SJCRH30 (cell line): ENCODE results near the gene RNF223. TPM values are rescaled to one million over a fixed set of nuclear protein-coding genes. Genes with fewer than 3 reads are reported as not detected.
"Not testable (repeated sequence)": the region's sequence is repeated elsewhere in the genome, so short reads cannot be mapped to it uniquely, and the experiment has no call there.

Source experiments
- DNase-seq, 2 experiments: peaks; one replicate each; pipeline ENCODE4 v3.0.0-alpha.2; 2015 to 2020
- H3K27ac ChIP-seq: fragments of 250-450 bp; sonication (Bioruptor Pico); 2 replicates; pipeline ENCODE4 v1.5.1; 2020; ENCODE audit warnings: mild to moderate bottlenecking, moderate library complexity
- H3K27me3 ChIP-seq: fragments of 250-450 bp; sonication (Bioruptor Pico); 2 replicates; pipeline ENCODE4 v1.5.1; 2020; ENCODE audit warnings: mild to moderate bottlenecking, moderate library complexity
- H3K36me3 ChIP-seq: fragments of 250-450 bp; sonication (Bioruptor Pico); 2 replicates; pipeline ENCODE4 v1.5.1; 2020; ENCODE audit warnings: mild to moderate bottlenecking, moderate library complexity
- H3K4me1 ChIP-seq: fragments of 250-450 bp; sonication (Bioruptor Pico); 2 replicates; pipeline ENCODE4 v1.5.1; 2020; ENCODE audit warnings: mild to moderate bottlenecking, moderate library complexity
- H3K4me3 ChIP-seq: fragments of 250-450 bp; sonication (Bioruptor Pico); 2 replicates; pipeline ENCODE4 v1.5.1; 2020; ENCODE audit warnings: mild to moderate bottlenecking, moderate library complexity
- H3K9me3 ChIP-seq: fragments of 250-450 bp; sonication (Bioruptor Pico); replicated peaks from 2 replicates; pipeline ENCODE4 v1.5.1; 2020; ENCODE audit warnings: mild to moderate bottlenecking, moderate library complexity
- total RNA-seq: library from RNA; depleted of rRNA; stranded (reverse); fragments of >200 nt; shearing (Covaris generic); gene quantifications from 2 replicates; pipeline ENCODE4 v1.2.3, GENCODE V29; 2014

Gene RNF223
- total RNA-seq, 1 experiment from 2014 or later = not detected

DNA sequence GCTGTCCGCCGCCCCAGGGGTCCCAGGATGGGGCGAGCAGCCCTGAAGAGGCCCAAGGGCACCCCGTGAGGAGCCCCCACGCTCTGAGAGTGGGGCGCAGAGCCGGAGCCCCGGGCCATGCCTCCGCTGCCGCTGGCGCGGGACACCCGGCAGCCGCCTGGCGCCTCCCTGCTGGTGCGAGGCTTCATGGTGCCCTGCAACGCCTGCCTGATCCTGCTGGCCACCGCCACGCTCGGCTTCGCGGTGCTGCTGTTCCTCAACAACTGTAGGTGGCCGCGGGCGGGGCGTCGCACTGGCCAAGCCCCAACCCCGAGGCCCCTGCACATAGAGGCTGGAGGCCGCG, 39.7 kb downstream of the RNF223 start:
- no peak for DNase-seq
- Histone ChIP-seq H3K4me3 (peak overlapping the region; percentile 30; the same call in 1 of the 2 replicates), H3K9me3 (no peaks in the 10 kb centered on the region), H3K27ac (no peak overlapping the region), H3K27me3 (no peaks in the 10 kb centered on the region), H3K36me3 (no peaks in the 10 kb centered on the region), H3K4me1 (peaks cover 16% of the 10 kb centered on the region; the same call in 1 of the 2 replicates)

DNA sequence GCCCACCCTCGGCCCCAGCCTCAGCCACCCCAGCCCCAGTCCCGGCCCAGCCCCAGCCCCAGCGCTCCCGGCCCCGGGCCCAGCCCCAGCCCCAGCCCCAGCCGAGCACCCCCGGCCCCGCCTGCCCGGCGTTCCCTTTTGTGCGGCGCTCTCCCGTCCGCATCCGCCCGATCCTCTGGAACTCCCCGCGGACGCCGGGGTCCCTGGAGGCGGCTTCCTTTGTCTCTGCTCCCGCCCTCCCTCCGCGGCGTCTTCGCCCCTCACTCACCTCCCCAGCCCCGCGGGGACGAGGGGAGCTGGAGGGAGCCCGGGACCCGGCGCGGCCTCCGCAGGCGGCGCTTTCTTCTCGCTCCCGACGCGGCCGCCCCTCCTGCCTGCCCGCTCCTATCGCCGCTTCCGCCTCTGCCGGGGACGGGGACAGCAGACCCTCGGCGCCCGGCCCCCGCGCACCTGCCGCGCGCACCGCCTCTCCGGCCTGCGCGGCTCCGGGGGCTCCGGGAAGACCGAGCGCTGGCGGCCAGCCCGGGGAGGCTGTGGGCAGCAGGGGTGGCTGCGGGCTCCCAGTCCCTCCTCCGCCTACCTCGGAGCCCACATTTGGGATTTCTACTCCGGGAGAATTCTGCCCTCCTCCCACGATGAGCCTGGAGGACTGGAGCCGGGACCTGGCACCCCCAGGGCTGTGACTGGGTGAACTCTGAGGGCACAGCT, 40.2 kb downstream of the RNF223 start:
- Histone ChIP-seq H3K36me3 (no peaks in the 10 kb centered on the region), H3K9me3 (no peaks in the 10 kb centered on the region), H3K4me1 (peaks cover 16% of the 10 kb centered on the region; the same call in 1 of the 2 replicates), H3K4me3 (peak overlapping the region; percentile 30), H3K27ac (no peak overlapping the region), H3K27me3 (no peaks in the 10 kb centered on the region)
- no peak for DNase-seq

DNA sequence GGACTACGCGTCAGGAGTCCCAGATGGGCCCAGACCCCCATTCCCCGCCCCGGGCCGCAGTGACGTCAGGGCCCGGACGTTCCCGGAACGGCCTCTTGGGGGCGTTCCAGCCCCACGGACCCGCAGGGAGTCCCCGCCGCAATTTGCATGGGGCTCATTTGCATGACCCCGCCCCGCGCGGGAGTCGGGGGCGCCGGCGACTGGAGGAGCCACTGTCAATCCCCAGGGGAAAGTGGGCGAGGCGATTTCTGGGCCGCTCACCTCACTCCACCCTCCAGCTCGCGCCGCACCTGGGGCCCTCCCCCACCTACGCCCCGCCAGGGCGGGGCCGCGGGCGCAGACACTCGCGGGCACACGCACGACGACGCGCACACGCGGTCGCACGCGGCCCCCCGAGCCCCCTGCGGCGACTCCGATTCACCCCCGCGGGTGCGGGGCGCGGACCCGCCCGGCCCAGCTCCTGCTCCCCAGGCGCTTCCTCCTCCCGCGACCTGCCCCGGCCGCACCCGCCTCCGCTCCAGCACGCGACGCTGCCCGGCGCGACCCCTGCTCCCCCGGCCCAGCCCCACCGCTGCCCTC, 41.0 kb downstream of the RNF223 start:
- Histone ChIP-seq H3K27ac (no peak overlapping the region), H3K4me1 (peaks cover 16% of the 10 kb centered on the region; the same call in 1 of the 2 replicates), H3K4me3 (peak overlapping the region; percentile 52), H3K27me3 (no peaks in the 10 kb centered on the region), H3K36me3 (no peaks in the 10 kb centered on the region), H3K9me3 (no peaks in the 10 kb centered on the region)
- peak; percentile 91 to 92 for DNase-seq

DNA sequence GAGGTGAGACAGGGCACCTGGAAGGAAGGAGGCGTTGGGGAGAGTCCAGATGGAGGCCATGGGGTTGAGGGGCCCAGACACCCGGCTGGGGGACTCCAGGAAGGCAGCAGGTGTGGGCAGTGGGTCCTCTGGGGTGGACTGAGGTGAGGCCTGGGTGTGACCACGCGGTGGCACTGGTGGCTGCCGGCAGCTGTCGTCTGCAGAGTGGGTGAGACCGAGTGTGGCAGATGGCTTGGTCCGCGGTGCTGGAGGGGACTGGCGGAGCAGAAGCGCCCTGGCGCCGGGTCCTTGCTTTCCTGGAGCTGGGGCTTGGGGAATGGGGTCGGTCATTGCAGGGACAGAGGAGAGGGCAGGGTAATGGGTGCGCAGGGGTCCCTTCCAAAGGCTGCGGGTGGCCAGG, 41.7 kb downstream of the RNF223 start:
- Histone ChIP-seq H3K27ac (no peak overlapping the region), H3K4me1 (peaks cover 16% of the 10 kb centered on the region; the same call in 1 of the 2 replicates), H3K36me3 (no peaks in the 10 kb centered on the region), H3K27me3 (no peaks in the 10 kb centered on the region), H3K4me3 (peak overlapping the region; percentile 52), H3K9me3 (no peaks in the 10 kb centered on the region)
- DNase-seq = peak; percentile 69 to 70

DNA sequence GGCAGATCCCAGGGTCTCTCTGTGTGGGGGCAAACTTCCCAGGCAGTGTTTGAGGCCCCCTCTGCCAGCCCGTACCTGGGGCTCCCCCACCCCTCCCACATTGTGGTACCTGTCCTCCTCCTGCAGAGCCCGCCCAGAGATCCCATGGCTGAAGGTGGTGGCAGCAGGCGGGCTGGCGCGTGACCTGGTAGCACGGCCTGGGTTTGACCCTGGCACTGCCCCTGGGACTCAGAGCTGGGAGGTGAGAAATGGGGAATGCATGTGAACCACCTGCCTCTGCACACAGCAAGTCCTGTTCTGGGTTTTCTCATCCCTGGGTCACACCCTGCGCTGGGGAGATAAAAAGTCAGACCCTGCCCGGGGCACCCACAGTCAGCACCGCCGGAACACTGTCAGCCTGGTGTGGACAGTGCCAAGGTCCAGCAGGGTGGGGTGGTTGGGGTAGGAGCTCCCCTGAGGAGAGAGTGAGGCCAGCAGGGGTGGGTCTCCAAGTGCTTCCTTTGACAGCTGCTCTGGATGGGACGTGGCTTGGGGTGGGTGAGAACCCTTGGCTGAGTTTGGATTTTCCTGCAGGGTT, 42.4 kb downstream of the RNF223 start:
- no peak for DNase-seq
- H3K27ac ChIP-seq = no peak overlapping the region
- no peaks in the 10 kb centered on the region for H3K36me3 ChIP-seq
- peaks cover 16% of the 10 kb centered on the region; the same call in 1 of the 2 replicates for H3K4me1 ChIP-seq
- no peak overlapping the region for H3K4me3 ChIP-seq
- no peaks in the 10 kb centered on the region for H3K27me3 ChIP-seq
- no peaks in the 10 kb centered on the region for H3K9me3 ChIP-seq

DNA sequence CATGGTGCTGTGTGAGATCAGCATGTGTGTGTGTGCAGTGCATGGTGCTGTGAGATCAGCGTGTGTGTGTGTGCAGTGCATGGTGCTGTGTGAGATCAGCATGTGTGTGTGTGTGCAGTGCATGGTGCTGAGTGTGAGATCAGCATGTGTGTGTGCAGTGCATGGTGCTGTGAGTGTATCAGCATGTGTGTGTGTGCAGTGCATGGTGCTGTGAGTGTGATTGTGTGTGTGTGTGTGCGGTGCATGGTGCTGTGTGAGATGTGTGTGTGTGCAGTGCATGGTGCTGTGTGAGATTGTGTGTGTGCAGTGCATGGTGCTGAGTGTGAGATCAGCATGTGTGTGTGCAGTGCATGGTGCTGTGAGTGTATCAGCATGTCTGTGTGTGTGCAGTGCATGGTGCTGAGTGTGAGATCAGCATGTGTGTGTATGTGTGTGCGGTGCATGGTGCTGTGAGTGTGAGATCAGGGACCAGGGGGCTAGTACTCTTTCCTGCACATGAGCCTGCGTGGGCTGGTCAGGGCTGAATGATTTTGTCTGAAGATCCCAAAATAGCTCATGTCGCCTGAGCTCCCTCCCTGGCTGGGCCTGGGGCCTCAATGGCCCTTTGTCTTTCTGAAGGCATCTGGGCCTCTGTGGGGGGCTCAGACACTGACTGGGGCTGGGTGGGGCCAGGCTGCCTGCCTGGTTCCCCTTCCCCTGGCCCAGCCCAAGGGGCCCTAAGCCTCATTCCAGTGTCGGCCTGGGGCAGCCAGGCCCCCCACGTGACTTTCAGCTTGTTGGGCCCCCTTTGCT, 43.0 kb downstream of the RNF223 start:
- H3K36me3 ChIP-seq, H3K27me3 ChIP-seq, H3K9me3 ChIP-seq, H3K4me3 ChIP-seq, H3K27ac ChIP-seq: not testable (repeated sequence)
- peaks cover 16% of the 10 kb centered on the region; the same call in 1 of the 2 replicates for H3K4me1 ChIP-seq
- peak; percentile 51 to 64 for DNase-seq

DNA sequence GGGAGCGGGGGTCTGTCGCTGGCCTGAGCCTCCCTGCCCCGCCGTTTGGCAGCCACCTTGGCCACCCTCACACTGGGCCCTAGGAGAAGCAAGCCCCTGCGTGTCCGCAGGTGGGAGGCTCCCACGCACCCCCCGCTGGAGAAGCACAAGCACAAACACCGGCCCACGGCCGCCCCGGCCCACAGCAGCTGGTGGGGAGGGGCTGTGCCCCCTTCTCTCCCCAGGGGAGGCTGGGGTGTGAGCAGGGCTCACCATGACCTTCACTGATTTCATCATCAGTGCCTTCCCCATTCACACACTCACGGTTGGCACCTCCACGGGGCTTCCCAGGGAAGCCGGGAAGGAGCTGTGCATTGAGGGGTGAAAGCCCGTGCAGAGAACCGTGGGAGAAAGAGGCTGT, 46.3 kb downstream of the RNF223 start:
- Histone ChIP-seq H3K36me3 (no peaks in the 10 kb centered on the region), H3K27ac (no peak overlapping the region), H3K9me3 (no peaks in the 10 kb centered on the region), H3K4me1 (peaks cover 16% of the 10 kb centered on the region; the same call in 1 of the 2 replicates), H3K27me3 (no peaks in the 10 kb centered on the region), H3K4me3 (no peak overlapping the region)
- no peak for DNase-seq

DNA sequence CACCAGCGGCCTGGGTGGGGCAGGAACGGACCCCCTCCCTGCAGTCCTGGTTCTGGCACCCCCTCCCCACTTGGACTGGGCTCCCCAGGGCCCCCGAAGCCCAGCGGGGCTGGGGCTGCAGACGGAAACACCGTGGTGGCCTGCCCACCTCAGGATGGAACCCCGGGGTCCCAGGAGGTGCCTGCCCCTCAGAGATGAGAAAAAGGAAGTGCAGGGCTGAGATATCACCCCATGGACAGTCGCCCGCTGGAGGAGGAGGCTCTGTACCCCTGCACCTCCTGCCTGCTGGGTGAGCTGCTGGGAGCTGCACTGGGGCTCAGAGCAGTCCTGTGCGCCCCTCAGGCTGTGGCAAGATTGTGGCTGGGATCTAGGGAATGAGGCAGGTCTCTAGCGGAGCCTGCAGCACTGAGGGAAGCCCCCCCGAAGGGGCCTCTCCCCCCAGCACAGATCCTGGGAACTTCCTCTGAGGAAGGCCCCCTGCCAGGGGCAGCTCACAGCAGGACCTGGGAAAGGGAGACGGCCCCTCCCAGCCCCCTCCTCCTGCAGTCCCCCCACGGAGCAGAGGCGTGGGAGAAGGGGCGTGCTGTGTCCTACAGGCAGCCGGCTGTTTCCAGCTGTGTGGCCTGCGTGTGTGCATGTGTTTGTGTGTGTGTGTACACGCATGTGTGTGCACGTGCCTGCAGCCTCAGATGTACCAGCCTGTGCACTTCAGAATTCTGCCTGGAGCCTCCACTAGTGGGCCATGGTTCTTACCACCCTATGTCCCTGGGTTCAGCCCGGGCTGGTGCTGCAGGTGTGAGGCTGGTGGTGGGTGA, 47.3 kb downstream of the RNF223 start:
- no peaks in the 10 kb centered on the region for H3K9me3 ChIP-seq
- H3K4me1 ChIP-seq = peaks cover 12% of the 10 kb centered on the region; the same call in 1 of the 2 replicates
- H3K27ac ChIP-seq = no peak overlapping the region

DNA sequence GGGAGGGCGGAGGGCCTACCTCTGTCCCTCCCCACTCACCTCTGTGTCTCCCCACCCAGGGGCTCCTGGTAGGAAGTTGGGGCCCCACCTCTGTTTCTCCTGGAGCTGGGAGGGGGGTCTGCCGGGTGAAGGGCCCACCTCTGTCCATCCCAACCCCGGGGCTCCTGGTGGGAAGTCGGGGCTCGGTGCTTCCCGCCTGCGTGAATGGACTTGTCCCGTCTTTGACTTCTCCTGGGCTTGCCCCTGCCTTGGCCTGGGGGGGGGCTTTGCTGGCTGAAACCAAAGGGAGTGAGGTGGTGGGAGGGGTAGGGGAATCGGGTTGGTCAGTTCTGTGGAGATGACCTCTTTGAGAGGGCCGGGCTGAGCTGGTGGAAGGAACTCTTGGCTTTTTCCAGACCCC, 48.4 kb downstream of the RNF223 start:
- H3K4me3 ChIP-seq = no peak overlapping the region
- H3K4me1 ChIP-seq = peaks cover 10% of the 10 kb centered on the region; the same call in 1 of the 2 replicates
- DNase-seq = no peak
- no peaks in the 10 kb centered on the region for H3K27me3 ChIP-seq
- no peaks in the 10 kb centered on the region for H3K9me3 ChIP-seq
- H3K36me3 ChIP-seq = no peaks in the 10 kb centered on the region
- no peak overlapping the region for H3K27ac ChIP-seq

More for the DNA sequence above, 47.3 kb downstream of the RNF223 start:
- Histone ChIP-seq H3K36me3 (no peaks in the 10 kb centered on the region), H3K4me3 (no peak overlapping the region), H3K27me3 (no peaks in the 10 kb centered on the region)
- DNase-seq = no peak

- Histone ChIP-seq H3K27me3 (no peaks in the 10 kb centered on the region), H3K4me3 (no peak overlapping the region), H3K4me1 (peaks cover 10% of the 10 kb centered on the region; the same call in 1 of the 2 replicates)
These were observed 49.1 kb downstream of the RNF223 start for GRCh38 chr1:1024771-1025699.

DNA sequence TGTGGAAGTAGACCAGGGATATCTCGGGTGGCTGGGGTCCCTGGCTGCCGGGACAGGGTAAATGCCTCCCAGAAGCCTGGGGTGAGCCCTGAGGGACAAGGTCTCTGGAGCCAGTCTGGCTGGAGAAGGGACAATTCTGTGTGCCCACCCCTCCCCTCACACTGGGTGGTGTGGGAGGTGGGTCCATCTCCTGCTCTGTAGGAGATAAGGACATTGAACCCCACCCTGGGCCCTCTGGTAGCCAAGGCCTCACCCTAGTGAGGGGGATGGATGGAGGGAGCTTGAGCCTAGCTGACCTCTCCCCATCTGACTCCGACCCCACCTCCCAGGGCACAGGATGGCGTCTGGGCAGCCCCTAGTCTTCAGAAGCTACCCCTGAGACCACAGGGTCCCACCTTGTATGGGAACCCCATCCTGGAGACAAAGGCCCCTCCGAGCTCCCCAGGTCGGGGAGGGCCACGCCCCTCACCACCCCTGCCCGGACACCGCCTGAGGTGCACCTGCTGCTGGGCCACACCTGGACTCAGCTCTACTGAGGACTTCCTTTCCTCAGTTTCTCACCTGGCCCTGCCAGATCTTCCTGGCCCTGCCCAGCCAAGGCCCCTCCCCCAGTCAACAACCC, 49.8 kb downstream of the RNF223 start:
- H3K9me3 ChIP-seq = no peaks in the 10 kb centered on the region
- H3K4me1 ChIP-seq = peaks cover 10% of the 10 kb centered on the region; the same call in 1 of the 2 replicates
- no peaks in the 10 kb centered on the region for H3K27me3 ChIP-seq
- DNase-seq = no peak
- no peaks in the 10 kb centered on the region for H3K36me3 ChIP-seq
- no peak overlapping the region for H3K27ac ChIP-seq
- no peak overlapping the region for H3K4me3 ChIP-seq

More at GRCh38 chr1:1024771-1025699, 49.1 kb downstream of the RNF223 start:
- Histone ChIP-seq H3K9me3 (no peaks in the 10 kb centered on the region), H3K27ac (no peak overlapping the region), H3K36me3 (no peaks in the 10 kb centered on the region)
- DNase-seq = no peak

DNA sequence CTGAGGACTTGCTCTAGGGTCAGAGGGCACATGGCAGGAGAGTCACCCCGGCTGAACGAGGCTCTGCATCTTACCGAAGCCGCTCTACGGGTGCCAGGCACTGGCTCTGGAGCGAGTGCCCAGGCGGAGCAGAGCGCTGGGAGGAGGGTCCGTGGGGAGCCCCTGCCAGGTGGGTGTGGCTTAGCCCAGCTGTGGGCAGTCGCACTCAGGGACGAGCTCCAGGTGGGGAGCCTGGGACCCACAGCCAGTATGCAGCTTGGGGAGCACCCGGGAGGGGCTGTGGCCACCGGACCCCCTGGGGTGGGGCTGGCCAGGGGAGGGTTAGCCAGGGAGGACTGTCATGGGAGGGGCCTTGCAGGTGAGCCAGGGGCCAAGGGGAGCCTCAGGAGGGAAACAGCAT, 50.4 kb downstream of the RNF223 start:
- Histone ChIP-seq H3K27me3 (no peaks in the 10 kb centered on the region), H3K4me1 (peaks cover 10% of the 10 kb centered on the region; the same call in 1 of the 2 replicates), H3K27ac (no peak overlapping the region), H3K9me3 (no peaks in the 10 kb centered on the region), H3K4me3 (no peak overlapping the region), H3K36me3 (no peaks in the 10 kb centered on the region)
- DNase-seq = no peak
